GM21717 (cell line): ENCODE data around the gene RFX1.
A peak's percentile ranks its signal among the peaks of the same experiment; 100 is the strongest.
"Not testable (repeated sequence)": the region's sequence is repeated elsewhere in the genome, so short reads cannot be mapped to it uniquely, and the experiment has no call there.

ENCODE experiments used
- ATAC-seq: cut with Tn5 transposase; IDR thresholded peaks from one replicate; pipeline ENCODE4 v1.9.1; 2021; ENCODE audit warnings: mild to moderate bottlenecking, moderate library complexity; ENCODE audit not compliant: unreplicated experiment

The RFX1 gene

GRCh38 chr19:14006085-14006765, at the start of gene RFX1:
TSS of gene RFX1 (minus strand) at chr19:14006320. CDS start at chr19:13993843, 12,477 bp downstream.
- peak; percentile 64 for ATAC-seq

- ATAC-seq, result no peak
Measured at GRCh38 chr19:14055396-14055795, 49.3 kb upstream of the RFX1 start.

- ATAC-seq, result no peak
Measured at GRCh38 chr19:14054721-14055120, 48.6 kb upstream of the RFX1 start.

- no peak for ATAC-seq
Measured at GRCh38 chr19:14054099-14054498, 48.0 kb upstream of the RFX1 start.

- ATAC-seq, result no peak
Measured at GRCh38 chr19:14053500-14053899, 47.4 kb upstream of the RFX1 start.

- ATAC-seq, result no peak
Measured at GRCh38 chr19:14053032-14053431, 46.9 kb upstream of the RFX1 start.

GRCh38 chr19:14052470-14052869, 46.4 kb upstream of the RFX1 start:
- ATAC-seq, result no peak

- no peak for ATAC-seq
Measured at GRCh38 chr19:14051980-14052379, 45.9 kb upstream of the RFX1 start.

- not testable (repeated sequence) for ATAC-seq
Measured at GRCh38 chr19:14050961-14051360, 44.8 kb upstream of the RFX1 start.

- ATAC-seq, result no peak
Measured at GRCh38 chr19:14050512-14050911, 44.4 kb upstream of the RFX1 start.

- ATAC-seq, result no peak
Measured at GRCh38 chr19:14048443-14049153, 42.5 kb upstream of the RFX1 start.

- ATAC-seq, result not testable (repeated sequence)
Measured at GRCh38 chr19:14047866-14048265, 41.7 kb upstream of the RFX1 start.

GRCh38 chr19:14042659-14043608, 36.8 kb upstream of the RFX1 start:
- ATAC-seq, result not testable (repeated sequence)

GRCh38 chr19:14039181-14039580, 33.1 kb upstream of the RFX1 start:
- ATAC-seq, result no peak

GRCh38 chr19:14035706-14036105, 29.6 kb upstream of the RFX1 start:
- no peak for ATAC-seq

GRCh38 chr19:14035159-14035558, 29.0 kb upstream of the RFX1 start:
- ATAC-seq, result not testable (repeated sequence)

- ATAC-seq, result no peak
Measured at GRCh38 chr19:14033946-14034345, 27.8 kb upstream of the RFX1 start.

GRCh38 chr19:14031719-14032480, 25.8 kb upstream of the RFX1 start, which contains the start of gene IL27RA:
TSS of gene IL27RA (plus strand) at chr19:14031762. CDS start at chr19:14031873, 111 bp downstream.
- no peak for ATAC-seq

GRCh38 chr19:14030997-14031718, 25.0 kb upstream of the RFX1 start:
- ATAC-seq, result no peak

- no peak for ATAC-seq
Measured at GRCh38 chr19:14028901-14029300, 22.8 kb upstream of the RFX1 start.
